ENCODE results near the gene NGFR.

The NGFR gene

GRCh38 chr17:49494986-49495841 lies at the start of gene NGFR:
NGFR (plus strand) TSS chr17:49495293; CDS start chr17:49495418, 125 bp downstream.
- peak; percentile 45 for DNase-seq (ENCODE audit: low spot score)

DNA sequence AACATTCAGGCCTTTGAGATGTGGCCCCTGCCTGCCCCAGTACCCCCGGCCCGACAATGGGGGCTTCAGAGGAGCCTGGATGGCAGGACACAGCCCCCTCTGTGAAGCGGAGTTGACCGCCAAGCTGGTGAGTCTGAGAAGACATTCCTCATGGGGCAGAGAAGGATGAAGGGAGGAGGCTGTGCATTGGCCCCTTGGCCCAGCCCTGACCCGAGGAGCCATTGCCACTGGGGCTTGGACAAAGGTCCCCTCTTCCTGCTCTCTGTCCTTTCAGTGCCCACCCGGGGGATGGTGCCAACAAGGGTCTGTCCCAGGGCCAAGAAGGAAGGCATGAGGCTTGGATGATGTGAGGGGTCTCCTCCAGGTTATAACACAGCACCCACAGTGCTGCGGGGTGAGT lies 49.5 kb upstream of the NGFR start:
- no peak for DNase-seq (ENCODE audit: low spot score)

DNA sequence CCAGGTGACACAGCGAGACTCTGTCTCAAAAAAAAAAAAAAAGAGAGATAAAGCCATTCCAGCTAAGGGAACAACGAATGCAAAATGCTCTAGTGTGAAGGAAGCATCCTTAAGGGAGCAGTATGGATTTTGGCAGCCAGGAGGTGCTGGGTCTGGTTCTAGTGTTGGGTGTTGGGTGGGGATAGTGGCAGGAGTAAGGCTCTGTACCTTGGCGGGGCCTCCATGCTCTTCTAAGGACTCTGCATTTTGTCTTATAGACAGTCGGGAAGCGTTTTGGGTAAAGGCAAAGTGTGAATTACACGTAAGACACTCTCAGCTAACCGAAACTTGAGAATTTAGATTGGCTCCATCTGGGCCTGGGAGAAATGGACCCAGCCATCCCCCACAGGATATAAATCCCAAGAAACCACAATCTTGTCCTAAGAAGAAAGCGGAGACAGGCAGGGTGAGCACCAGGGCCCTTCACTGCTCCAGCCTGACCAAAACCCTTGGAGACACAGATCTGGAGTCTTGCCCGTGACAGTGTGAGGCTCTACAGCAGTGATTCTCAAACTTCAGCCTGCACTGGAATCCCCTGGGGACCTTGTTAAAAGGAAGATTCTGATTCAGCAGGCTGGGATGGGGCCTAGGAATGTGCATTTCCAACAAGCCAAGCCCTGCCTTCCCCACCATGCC lies 47.3 kb upstream of the NGFR start:
- no peak for DNase-seq (ENCODE audit: low spot score)

DNA sequence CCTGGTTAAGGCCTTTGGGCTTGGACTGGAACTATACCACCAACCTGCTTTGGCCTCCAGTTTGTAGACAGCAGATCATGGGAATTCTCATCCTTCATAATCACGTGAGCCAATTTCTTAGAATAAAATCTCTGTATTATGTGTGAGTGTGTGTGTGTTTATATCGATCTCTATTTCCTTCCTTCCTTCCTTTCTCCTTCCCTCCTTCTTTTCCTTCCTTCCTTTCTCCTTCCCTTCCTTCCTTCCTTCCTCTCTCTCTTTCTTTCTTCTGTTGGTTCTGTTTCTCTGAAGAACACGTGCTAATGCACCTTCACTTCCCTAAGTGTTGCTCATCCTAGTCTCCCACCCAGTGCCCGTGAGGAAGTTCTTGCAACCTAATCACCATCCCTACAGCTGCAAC lies 44.9 kb upstream of the NGFR start:
- DNase-seq (ENCODE audit: low spot score) = no peak

GRCh38 chr17:49450735-49451134 lies 44.4 kb upstream of the NGFR start:
- DNase-seq (ENCODE audit: low spot score) = no peak

DNA sequence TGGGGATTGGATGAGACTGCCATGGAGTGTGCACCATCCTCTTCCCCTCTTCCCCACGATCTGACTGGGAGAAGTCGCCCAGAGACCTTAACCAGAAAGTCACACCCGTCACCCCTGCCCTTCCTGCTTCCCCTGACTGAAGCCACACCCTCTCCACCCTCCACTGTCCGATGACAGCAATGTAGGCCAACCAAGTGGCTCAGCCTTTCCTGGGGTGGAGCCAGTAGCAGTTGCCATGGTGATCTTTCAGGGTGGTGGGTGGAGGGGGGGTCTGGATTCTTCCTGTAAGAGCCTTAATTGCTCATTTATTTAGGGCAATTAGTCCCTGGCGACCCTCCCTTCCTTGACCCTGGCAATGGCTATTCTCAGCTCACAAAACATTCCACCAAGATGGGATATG lies 42.9 kb upstream of the NGFR start:
- DNase-seq (ENCODE audit: low spot score) = no peak

- no peak for DNase-seq (ENCODE audit: low spot score)
Observed at GRCh38 chr17:49452661-49453060, 42.4 kb upstream of the NGFR start.

- no peak for DNase-seq (ENCODE audit: low spot score)
Observed at GRCh38 chr17:49454050-49454449, 41.0 kb upstream of the NGFR start.

DNA sequence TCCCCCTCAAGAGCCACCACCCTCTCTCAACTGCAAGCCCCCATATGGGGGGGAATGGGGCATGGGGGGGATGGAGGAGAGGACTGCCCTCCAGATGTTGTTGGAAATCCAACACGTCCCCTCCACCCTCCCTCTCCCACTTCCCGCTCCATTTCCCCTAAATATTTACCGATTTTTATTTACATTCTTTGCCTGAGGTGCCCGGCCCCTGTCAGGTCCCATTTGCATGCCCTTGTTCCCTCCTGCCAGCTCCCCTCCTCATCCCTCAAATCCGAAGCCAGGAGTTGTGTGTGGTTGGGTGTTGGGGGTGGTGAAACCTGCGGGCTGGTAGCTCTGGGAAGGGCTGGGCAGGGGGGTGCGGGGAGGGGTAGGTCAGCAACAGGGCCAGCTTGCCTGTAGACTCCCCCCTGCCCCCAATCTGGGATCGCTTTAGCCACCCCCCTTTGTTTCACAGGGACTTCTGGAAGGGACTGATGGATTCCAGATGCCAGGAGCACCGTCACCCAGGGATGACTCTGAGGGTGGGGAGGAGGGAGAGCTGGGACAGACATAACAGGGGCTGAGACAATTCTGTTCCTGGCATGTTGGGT lies 39.7 kb upstream of the NGFR start:
- no peak for DNase-seq (ENCODE audit: low spot score)

- no peak for DNase-seq (ENCODE audit: low spot score)
Observed at GRCh38 chr17:49456183-49456965, 38.7 kb upstream of the NGFR start.

- DNase-seq (ENCODE audit: low spot score) = no peak
Observed at GRCh38 chr17:49457564-49458535, 37.2 kb upstream of the NGFR start.

- DNase-seq (ENCODE audit: low spot score) = no peak
Observed at GRCh38 chr17:49459401-49459984, 35.6 kb upstream of the NGFR start.

GRCh38 chr17:49460401-49460800 lies 34.7 kb upstream of the NGFR start:
- DNase-seq (ENCODE audit: low spot score) = no peak

GRCh38 chr17:49461580-49461979 lies 33.5 kb upstream of the NGFR start:
- DNase-seq (ENCODE audit: low spot score) = no peak

DNA sequence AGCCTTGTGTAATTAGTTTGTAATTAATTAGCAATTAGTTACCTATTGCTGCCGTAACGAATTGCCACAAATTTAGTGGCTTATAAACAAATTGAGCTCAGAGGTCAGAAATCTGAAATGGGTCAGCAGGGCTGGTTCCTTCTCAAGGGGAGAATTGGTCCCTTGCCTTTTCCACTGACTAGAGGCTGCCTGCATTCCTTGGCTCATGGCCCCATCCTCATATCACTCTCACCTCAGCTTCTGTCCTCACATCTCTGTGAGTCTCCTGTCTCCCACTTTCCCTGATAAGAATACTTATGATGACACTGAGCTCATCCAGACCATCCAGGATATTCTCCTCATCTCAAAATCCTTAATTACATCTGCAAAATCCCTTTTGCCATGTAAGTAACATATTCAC lies 31.0 kb upstream of the NGFR start:
- no peak for DNase-seq (ENCODE audit: low spot score)

- DNase-seq (ENCODE audit: low spot score) = no peak
Observed at GRCh38 chr17:49465331-49465903, 29.7 kb upstream of the NGFR start.

GRCh38 chr17:49466436-49466835 lies 28.7 kb upstream of the NGFR start:
- no peak for DNase-seq (ENCODE audit: low spot score)

GRCh38 chr17:49467175-49467574 lies 27.9 kb upstream of the NGFR start:
- DNase-seq (ENCODE audit: low spot score) = no peak

DNA sequence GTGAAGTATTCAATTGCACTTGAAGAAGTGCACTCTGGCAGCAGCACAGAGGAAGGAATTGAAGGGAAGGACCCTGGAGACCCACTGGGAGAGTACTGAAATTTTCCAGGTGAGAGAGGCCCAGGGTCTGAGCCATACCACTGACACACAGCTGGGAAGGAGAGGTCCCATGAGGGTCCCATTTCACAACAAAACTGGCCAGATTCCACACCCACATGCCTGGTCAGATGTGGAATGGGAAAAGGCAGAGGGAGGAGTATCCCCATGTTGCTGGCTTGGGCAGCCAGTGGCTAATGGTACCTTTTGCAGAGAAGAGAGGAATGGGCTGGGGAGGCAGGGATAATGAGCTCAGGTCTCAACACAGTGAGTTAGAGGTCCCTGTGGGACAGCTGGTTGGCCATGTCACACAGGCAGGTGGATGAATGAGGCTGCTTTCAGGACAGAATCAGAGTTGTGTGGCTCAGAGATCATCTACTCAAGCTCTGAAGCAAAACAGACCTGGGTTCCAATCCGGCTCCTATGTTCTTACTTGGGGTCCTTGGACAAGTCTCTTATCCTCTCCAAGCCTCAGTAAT lies 26.2 kb upstream of the NGFR start:
- DNase-seq (ENCODE audit: low spot score) = no peak
